Panc1 (cell line): ENCODE results near the gene PIP5K1C. TPM values are rescaled to one million over a fixed set of nuclear protein-coding genes. Genes with fewer than 3 reads are reported as not detected.
A peak's percentile ranks its signal among the peaks of the same experiment; 100 is the strongest.

Source experiments
- ATAC-seq: fragments of 200-7000 bp; cut with Tn5 transposase; 2 replicates; pipeline ENCODE4 v1.9.1; 2020; ENCODE audit warnings: mild to moderate bottlenecking, moderate library complexity
- BruUV-seq: library from RNA; stranded (reverse); fragments of 400-500 nt; replicated peaks from 2 replicates; lab custom pipeline; 2021; lab: Mats Ljungman, UMichigan
- CTCF ChIA-PET: fragments of 300-600 bp; sonication (Branson Sonifier 250); formaldehyde crosslinking; loops from one replicate; lab custom pipeline; 2022; ENCODE audit warnings: antibody characterized with exemption; lab: Charles Lee
- POLR2A ChIA-PET: fragments of 300-600 bp; sonication (Branson Sonifier 250); formaldehyde crosslinking; loops from one replicate; lab custom pipeline; 2022; ENCODE audit warnings: antibody characterized with exemption; lab: Charles Lee
- DNase-seq: peaks from one replicate; pipeline ENCODE4 v3.0.0-alpha.2; 2010; ENCODE audit warnings: low read depth, low spot score
- H3K27ac ChIP-seq: 2 replicates; pipeline ENCODE4 v1.5.1; 2011; ENCODE audit warnings: mild to moderate bottlenecking, low read length, inconsistent platforms
- H3K27me3 ChIP-seq: fragments of 200-500 bp; sonication (Bioruptor generic); 2 replicates; pipeline ENCODE4 v1.6.0; 2014; ENCODE audit warnings: low read length, inconsistent platforms; ENCODE audit not compliant: control insufficient read depth, insufficient read depth
- H3K36me3 ChIP-seq: fragments of 200-500 bp; sonication (Bioruptor generic); 2 replicates; pipeline ENCODE4 v1.5.1; 2014; ENCODE audit warnings: inconsistent platforms, mild to moderate bottlenecking, low read length, moderate library complexity; ENCODE audit not compliant: control insufficient read depth, insufficient read depth
- H3K4me1 ChIP-seq: 2 replicates; pipeline ENCODE4 v1.5.1; 2011; ENCODE audit warnings: inconsistent platforms, mild to moderate bottlenecking, low read length, moderate library complexity; ENCODE audit not compliant: control insufficient read depth, insufficient read depth
- H3K4me3 ChIP-seq, 2 experiments: 2 replicates each; pipeline ENCODE4 v1.5.1; 2011 to 2012; ENCODE audit warnings: low read depth in 2 of 2, low read length in 2 of 2, mild to moderate bottlenecking in 2 of 2, inconsistent platforms in 1 of 2, moderate library complexity in 1 of 2
- H3K9me3 ChIP-seq: fragments of 200-500 bp; sonication (Bioruptor generic); 2 replicates; pipeline ENCODE4 v1.5.1; 2014; ENCODE audit warnings: low read depth, mild to moderate bottlenecking, inconsistent platforms, low read length, moderate library complexity; ENCODE audit not compliant: control insufficient read depth, insufficient read depth
- CTCF ChIP-seq: fragments of 450-650 bp; IDR thresholded peaks from 2 replicates; pipeline ENCODE4 v1.5.1; 2017; ENCODE audit warnings: mild to moderate bottlenecking
- POLR2AphosphoS5 ChIP-seq: IDR thresholded peaks from 2 replicates; pipeline ENCODE4 v1.6.1; 2012; ENCODE audit warnings: mild to moderate bottlenecking, low read depth, low read length, moderate library complexity
- REST ChIP-seq, 2 experiments: IDR thresholded peaks; 2 replicates each; pipeline ENCODE4 v1.6.1; 2011 to 2012; ENCODE audit warnings: low read depth in 2 of 2, control low read depth in 1 of 2, low read length in 1 of 2, mild to moderate bottlenecking in 1 of 2, moderate library complexity in 1 of 2; ENCODE audit not compliant: insufficient read depth in 1 of 2
- SIN3A ChIP-seq: IDR thresholded peaks from 2 replicates; pipeline ENCODE4 v1.6.1; 2012; ENCODE audit warnings: low read depth, mild to moderate bottlenecking, low read length, moderate library complexity, borderline replicate concordance; ENCODE audit not compliant: insufficient read depth
- TCF7L2 ChIP-seq: IDR thresholded peaks from 2 replicates; pipeline ENCODE4 v1.6.1; 2011; ENCODE audit warnings: mild to moderate bottlenecking, low read depth, low read length, inconsistent platforms
- in situ Hi-C: cut with HindIII; loops from 2 replicates; pipeline ENCODE4 v1.10.0; 2016; ENCODE audit warnings: low sequenced_read_pairs, low pct_unique_long_range_greater_than_20kb
- intact Hi-C: fragments of 100-400 bp; cut with micrococcal nuclease; formaldehyde crosslinking; loops from one replicate; pipeline ENCODE4 v1.10.0; 2022; ENCODE audit not compliant: unreplicated experiment
- total RNA-seq: library from RNA; stranded (reverse); gene quantifications from one replicate; pipeline ENCODE4 v1.2.1, GENCODE V29; 2021; ENCODE audit not compliant: unreplicated experiment

Gene PIP5K1C
- total RNA-seq, 1 experiment from 2014 or later = 30.6 TPM

GRCh38 chr19:3699741-3700241 is 477 bp downstream of the PIP5K1C start:
- DNase-seq (no peak), ATAC-seq (peak; percentile 3)
- H3K9me3 ChIP-seq = no peaks in the 10 kb centered on the region
- no peaks in the 10 kb centered on the region for H3K27me3 ChIP-seq
- H3K27ac ChIP-seq = peak overlapping the region; percentile 61
- in situ Hi-C loops (no loop called here), intact Hi-C loops (no loop called here)
- peak overlapping the region; percentile 62 to 66 for H3K4me3 ChIP-seq
- no peaks in the 10 kb centered on the region for H3K4me1 ChIP-seq
- BruUV-seq = no TSS peak
- POLR2A ChIA-PET = interaction anchor here (0.6 kb wide), 1 partner anchor 1134 kb away, joined by 4 read pairs; no protein-coding TSS in a partner anchor
- H3K36me3 ChIP-seq = no peaks in the 10 kb centered on the region
- CTCF ChIA-PET = interaction anchor here (0.5 to 0.6 kb wide), 2 partner anchors 10 to 288 kb away, joined by 6 to 9 read pairs; no protein-coding TSS in a partner anchor
- no peak for TF ChIP-seq SIN3A
- no peak for TF ChIP-seq REST (IDR thresholded peaks at IDR 0.05; ENCODE audit: insufficient read depth in 1 of 2, low read depth in 2 of 2, low read length in 1 of 2)
- TF ChIP-seq POLR2AphosphoS5 = no peak
- no peak for TF ChIP-seq CTCF
- no peak for TF ChIP-seq TCF7L2

DNA sequence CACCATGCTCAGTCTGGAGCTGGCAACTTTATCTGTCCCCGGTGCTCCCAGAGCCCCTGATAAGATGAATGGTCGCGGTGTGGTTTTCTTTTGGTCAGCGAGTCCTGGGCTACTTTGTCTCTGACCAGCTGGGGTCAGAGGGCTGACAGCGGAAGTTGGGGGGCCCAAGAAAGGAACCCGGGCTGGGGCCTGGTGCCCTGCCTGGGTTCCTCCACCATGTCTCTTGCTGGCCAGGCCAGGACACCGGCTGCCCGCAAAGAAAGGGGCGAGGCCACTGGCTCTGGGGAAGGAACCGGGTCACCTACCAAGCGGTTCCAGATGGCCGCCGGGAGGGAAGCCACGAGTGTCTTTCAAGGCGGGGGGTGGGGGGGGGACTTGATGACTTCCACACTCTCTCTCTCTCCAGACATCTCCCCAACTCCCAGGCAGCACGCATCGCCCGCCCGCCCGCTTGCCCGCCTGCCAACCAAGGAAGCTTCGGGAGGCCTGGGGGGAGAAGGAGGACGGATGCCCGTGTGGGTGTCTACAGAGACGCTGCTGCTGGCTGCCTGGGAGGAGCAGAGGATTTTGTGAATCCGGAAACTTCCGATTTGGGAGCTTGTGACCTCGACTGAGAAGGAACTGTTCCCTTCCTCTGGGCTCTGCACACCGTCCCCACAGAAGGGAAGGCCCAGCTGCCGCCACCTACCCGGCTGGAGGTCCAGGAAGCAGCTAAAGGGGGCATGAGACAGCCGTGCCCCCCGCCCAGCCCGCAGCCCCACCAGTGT is 1.1 kb downstream of the PIP5K1C start:
- DNase-seq = no peak
- no peaks in the 10 kb centered on the region for H3K36me3 ChIP-seq
- no peaks in the 10 kb centered on the region for H3K27me3 ChIP-seq
- in situ Hi-C loops = no loop called here
- ChIA-PET CTCF (interaction anchor here (0.5 to 0.6 kb wide), 2 partner anchors 9 to 289 kb away, joined by 6 to 9 read pairs; no protein-coding TSS in a partner anchor), POLR2A (interaction anchor here (0.6 kb wide), 1 partner anchor 1135 kb away, joined by 4 read pairs; no protein-coding TSS in a partner anchor)
- peak overlapping the region; percentile 61 for H3K27ac ChIP-seq
- BruUV-seq = no TSS peak
- intact Hi-C loops = no loop called here
- peak; percentile 49 for ATAC-seq
- no peaks in the 10 kb centered on the region for H3K4me1 ChIP-seq
- no peaks in the 10 kb centered on the region for H3K9me3 ChIP-seq
- H3K4me3 ChIP-seq = peak overlapping the region; percentile 62 to 66
- TF ChIP-seq CTCF (no peak), POLR2AphosphoS5 (no peak), TCF7L2 (no peak), SIN3A (no peak), REST (IDR thresholded peaks at IDR 0.05; ENCODE audit: insufficient read depth in 1 of 2, low read depth in 2 of 2, low read length in 1 of 2) (no peak)
